Measurements from ENCODE around the gene VARS1.

DNA sequence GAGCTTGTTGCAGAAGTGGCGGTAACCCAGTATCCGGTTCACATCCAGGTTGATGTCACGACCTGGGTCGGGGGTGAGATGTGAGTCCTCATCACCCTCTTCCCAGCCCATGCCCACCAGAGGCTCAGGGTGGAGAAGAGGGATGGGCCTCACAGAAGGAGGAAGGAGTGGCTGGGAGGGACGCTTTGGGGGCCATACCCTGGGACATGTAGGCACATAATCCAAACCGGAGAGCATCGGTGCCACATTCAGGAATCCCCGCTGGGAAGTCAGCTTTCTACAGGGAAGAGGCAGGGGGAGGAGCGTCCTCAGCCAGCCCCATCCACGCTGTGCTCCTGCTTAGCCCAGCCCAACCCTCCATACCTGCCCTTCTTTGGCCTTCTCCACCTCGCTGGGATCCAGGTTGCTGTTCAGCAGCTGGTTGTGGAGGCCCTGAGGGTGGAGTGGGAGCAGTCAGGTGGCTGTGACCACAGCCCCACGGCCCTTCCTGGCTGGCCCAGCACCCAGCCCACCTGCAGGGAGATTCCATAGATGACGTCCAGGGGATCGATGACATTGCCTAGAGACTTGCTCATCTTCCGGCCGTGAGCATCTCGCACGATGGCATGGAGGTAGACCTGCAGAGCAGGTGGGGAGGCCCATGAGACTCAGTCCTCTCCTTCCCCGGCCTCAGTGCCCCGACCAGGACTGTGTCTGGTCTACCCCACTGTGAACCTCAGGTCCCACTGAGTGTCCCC lies 14.9 kb downstream of the VARS1 start:
- TF ChIP-seq, protein P1, sequence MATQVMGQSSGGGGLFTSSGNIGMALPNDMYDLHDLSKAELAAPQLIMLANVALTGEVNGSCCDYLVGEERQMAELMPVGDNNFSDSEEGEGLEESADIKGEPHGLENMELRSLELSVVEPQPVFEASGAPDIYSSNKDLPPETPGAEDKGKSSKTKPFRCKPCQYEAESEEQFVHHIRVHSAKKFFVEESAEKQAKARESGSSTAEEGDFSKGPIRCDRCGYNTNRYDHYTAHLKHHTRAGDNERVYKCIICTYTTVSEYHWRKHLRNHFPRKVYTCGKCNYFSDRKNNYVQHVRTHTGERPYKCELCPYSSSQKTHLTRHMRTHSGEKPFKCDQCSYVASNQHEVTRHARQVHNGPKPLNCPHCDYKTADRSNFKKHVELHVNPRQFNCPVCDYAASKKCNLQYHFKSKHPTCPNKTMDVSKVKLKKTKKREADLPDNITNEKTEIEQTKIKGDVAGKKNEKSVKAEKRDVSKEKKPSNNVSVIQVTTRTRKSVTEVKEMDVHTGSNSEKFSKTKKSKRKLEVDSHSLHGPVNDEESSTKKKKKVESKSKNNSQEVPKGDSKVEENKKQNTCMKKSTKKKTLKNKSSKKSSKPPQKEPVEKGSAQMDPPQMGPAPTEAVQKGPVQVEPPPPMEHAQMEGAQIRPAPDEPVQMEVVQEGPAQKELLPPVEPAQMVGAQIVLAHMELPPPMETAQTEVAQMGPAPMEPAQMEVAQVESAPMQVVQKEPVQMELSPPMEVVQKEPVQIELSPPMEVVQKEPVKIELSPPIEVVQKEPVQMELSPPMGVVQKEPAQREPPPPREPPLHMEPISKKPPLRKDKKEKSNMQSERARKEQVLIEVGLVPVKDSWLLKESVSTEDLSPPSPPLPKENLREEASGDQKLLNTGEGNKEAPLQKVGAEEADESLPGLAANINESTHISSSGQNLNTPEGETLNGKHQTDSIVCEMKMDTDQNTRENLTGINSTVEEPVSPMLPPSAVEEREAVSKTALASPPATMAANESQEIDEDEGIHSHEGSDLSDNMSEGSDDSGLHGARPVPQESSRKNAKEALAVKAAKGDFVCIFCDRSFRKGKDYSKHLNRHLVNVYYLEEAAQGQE (IDR thresholded peaks at IDR 0.05; ENCODE audit: unreplicated experiment), result no peak
- TF ChIP-seq POLR2AphosphoS5 (IDR thresholded peaks at IDR 0.05; ENCODE audit: low read depth) (no peak), EZH2 (IDR thresholded peaks at IDR 0.05; ENCODE audit: low read depth, unreplicated experiment) (no peak)

All from GM23338 (cell line).